Activated CD4-positive, alpha-beta T cell treated with anti-CD3 and anti-CD28 coated beads, Interleukin-2, amount 50 U/mL, for 16 hours (primary cell): ENCODE results near the gene OTUD1.

ENCODE experiments used
- DNase-seq: peaks from one replicate; pipeline ENCODE4 v3.0.0-alpha.2; 2020

OTUD1 gene

GRCh38 chr10:23432166-23432565, 6.7 kb upstream of the OTUD1 start:
- DNase-seq: no peak

- DNase-seq: no peak
Measured at GRCh38 chr10:23432639-23433038, 6.2 kb upstream of the OTUD1 start.

- DNase-seq: no peak
Measured at GRCh38 chr10:23433701-23434100, 5.2 kb upstream of the OTUD1 start.

- DNase-seq: no peak
Measured at GRCh38 chr10:23435378-23435777, 3.5 kb upstream of the OTUD1 start.

- no peak for DNase-seq
Measured at GRCh38 chr10:23436983-23437382, 1.9 kb upstream of the OTUD1 start.

GRCh38 chr10:23437963-23438546, 820 bp upstream of the OTUD1 start:
- no peak for DNase-seq

GRCh38 chr10:23439452-23439960, 631 bp downstream of the OTUD1 start:
- DNase-seq: no peak

- DNase-seq: peak; percentile 34
Measured at GRCh38 chr10:23439961-23440889, 1.4 kb downstream of the OTUD1 start.

GRCh38 chr10:23441251-23441650, 2.4 kb downstream of the OTUD1 start:
- no peak for DNase-seq

- no peak for DNase-seq
Measured at GRCh38 chr10:23442936-23443335, 4.1 kb downstream of the OTUD1 start.

- no peak for DNase-seq
Measured at GRCh38 chr10:23445591-23445990, 6.7 kb downstream of the OTUD1 start.

GRCh38 chr10:23448323-23448722, 9.4 kb downstream of the OTUD1 start:
- no peak for DNase-seq

GRCh38 chr10:23448802-23449570, 10.1 kb downstream of the OTUD1 start:
- DNase-seq: peak; percentile 71

- no peak for DNase-seq
Measured at GRCh38 chr10:23452033-23452655, 13.3 kb downstream of the OTUD1 start.

- no peak for DNase-seq
Measured at GRCh38 chr10:23453465-23453864, 14.6 kb downstream of the OTUD1 start.

- DNase-seq: no peak
Measured at GRCh38 chr10:23457632-23458417, 18.9 kb downstream of the OTUD1 start.

GRCh38 chr10:23459308-23459939, 20.5 kb downstream of the OTUD1 start:
- no peak for DNase-seq

GRCh38 chr10:23461557-23461956, 22.7 kb downstream of the OTUD1 start:
- DNase-seq: no peak

GRCh38 chr10:23467012-23467411, 28.1 kb downstream of the OTUD1 start:
- DNase-seq: no peak

- no peak for DNase-seq
Measured at GRCh38 chr10:23467548-23467947, 28.7 kb downstream of the OTUD1 start.

- no peak for DNase-seq
Measured at GRCh38 chr10:23469596-23470237, 30.8 kb downstream of the OTUD1 start.
